Measurements from ENCODE around the gene CPNE4. TPM values are rescaled to one million over a fixed set of nuclear protein-coding genes. Genes with fewer than 3 reads are reported as not detected.

CPNE4 gene
- total RNA-seq, 1 donor from 2014 or later: 0.26 TPM

DNA sequence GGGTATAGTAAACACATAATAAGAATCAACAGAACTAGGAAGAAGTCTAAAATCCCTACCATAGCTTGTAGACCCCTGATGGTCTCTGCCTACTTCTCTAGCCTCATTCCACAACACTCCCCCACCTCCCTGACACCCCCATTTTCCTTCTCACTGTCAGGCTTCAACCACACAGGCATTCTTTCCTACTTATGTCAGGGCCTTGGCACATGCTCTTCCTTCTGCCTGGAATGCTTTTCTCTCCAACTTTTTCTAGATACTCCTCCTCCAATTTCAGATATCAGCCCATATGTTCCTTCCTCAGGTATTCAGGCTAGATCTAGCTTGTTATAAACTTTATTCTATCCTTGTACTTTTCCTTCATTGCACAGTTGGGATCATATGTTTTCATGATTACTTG, 426.1 kb downstream of the CPNE4 start:
- Histone ChIP-seq H3K36me3 (no peaks in the 10 kb centered on the region), H3K27ac (no peak overlapping the region), H3K27me3 (peaks cover 3% of the 10 kb centered on the region), H3K9me3 (no peaks in the 10 kb centered on the region), H3K4me1 (no peaks in the 10 kb centered on the region), H3K4me3 (no peak overlapping the region)
- TF ChIP-seq, protein P1, sequence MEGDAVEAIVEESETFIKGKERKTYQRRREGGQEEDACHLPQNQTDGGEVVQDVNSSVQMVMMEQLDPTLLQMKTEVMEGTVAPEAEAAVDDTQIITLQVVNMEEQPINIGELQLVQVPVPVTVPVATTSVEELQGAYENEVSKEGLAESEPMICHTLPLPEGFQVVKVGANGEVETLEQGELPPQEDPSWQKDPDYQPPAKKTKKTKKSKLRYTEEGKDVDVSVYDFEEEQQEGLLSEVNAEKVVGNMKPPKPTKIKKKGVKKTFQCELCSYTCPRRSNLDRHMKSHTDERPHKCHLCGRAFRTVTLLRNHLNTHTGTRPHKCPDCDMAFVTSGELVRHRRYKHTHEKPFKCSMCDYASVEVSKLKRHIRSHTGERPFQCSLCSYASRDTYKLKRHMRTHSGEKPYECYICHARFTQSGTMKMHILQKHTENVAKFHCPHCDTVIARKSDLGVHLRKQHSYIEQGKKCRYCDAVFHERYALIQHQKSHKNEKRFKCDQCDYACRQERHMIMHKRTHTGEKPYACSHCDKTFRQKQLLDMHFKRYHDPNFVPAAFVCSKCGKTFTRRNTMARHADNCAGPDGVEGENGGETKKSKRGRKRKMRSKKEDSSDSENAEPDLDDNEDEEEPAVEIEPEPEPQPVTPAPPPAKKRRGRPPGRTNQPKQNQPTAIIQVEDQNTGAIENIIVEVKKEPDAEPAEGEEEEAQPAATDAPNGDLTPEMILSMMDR (IDR thresholded peaks at IDR 0.05): no peak
- intact Hi-C loops (cut with DNase I): no loop called here
- no peak for DNase-seq
- no peak for ATAC-seq

DNA sequence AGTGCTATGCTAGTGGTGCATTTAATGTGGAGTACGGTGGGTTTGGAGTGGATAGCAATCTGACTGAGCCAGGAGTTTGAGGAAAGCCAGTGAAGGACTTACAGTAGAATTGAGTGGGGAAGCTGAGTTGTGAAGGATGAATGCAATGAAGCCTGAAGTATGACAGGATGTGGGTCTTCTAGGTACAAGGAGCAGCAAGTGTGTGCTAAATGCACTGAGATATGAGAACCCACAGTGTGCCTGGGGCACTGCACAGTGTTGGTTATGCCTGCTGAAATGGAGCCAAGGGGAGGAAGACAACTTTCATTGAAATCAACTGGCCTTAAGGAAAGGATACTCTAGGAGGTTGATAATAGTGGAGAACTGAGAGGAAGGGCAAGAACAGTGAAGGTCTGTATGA, 426.5 kb downstream of the CPNE4 start:
- no peak for ATAC-seq
- H3K4me1 ChIP-seq: no peaks in the 10 kb centered on the region

DNA sequence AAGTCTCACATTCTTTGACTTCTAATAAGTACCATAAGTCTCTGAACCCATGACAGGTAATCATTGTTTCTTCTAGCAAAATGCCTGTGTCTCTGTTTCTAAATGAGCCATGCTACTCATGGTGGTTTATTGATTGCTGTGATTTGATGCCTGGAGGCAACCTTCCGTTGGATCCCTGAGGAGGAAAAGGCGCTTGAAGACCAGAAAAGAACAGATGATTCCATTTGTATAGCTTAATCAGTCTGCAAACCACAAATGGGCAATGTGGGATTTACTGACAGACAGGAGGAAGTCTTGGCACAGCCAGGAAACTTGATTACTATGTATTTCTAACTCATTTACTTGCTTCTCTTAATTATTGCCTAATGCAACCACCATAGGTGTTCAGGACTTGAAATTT, 428.9 kb downstream of the CPNE4 start:
- Histone ChIP-seq H3K4me1 (no peaks in the 10 kb centered on the region), H3K4me3 (no peak overlapping the region), H3K9me3 (no peaks in the 10 kb centered on the region), H3K27me3 (no peaks in the 10 kb centered on the region), H3K27ac (no peak overlapping the region), H3K36me3 (no peaks in the 10 kb centered on the region)
- ATAC-seq (no peak), DNase-seq (no peak)
- TF ChIP-seq, protein P1 (IDR thresholded peaks at IDR 0.05): no peak
- intact Hi-C loops (cut with DNase I): no loop called here

More for the DNA sequence above, 426.5 kb downstream of the CPNE4 start:
- no peak overlapping the region for H3K27ac ChIP-seq
- H3K4me3 ChIP-seq: no peak overlapping the region
- no peaks in the 10 kb centered on the region for H3K27me3 ChIP-seq
- TF ChIP-seq, protein P1 (IDR thresholded peaks at IDR 0.05): no peak
- no peaks in the 10 kb centered on the region for H3K9me3 ChIP-seq
- intact Hi-C loops (cut with DNase I): no loop called here
- no peak for DNase-seq
- no peaks in the 10 kb centered on the region for H3K36me3 ChIP-seq

DNA sequence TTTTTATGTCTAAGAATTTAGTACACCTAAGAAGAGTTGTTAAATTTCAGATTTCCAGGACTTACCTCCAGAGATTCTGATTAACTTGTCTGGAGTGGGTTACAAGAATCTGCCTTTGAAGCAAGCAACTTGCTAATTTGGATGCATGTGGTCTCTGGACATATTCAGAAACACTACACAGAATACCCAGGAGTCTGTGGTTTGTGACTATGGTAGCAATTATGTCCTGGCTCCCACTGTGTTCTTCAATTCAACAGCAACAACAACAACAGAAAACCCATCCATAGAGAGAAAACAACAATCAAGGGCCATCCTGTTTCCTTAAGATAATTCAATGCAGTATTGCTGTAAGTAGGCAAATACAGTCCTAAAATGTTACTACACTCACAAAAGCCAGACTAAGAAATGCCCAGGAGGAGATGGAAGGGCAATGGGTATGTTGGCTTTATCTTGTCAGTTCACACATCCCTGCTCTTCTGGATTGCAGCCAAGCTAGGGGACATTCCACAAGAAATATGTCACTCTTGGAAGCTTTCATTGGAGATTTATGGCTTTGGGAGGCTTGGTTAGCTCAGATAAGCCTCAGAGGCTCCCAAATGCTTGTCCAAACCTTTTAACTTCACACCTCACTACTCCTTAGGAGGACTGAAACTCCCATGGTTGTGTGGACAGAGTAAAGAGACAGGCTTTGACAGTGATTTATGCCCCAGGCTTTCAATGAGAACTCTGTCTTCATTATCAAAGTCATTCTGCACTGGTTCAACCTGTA, 432.6 kb downstream of the CPNE4 start:
- H3K4me3 ChIP-seq: no peak overlapping the region
- H3K4me1 ChIP-seq: no peaks in the 10 kb centered on the region
- H3K9me3 ChIP-seq: no peaks in the 10 kb centered on the region
- ATAC-seq (no peak), DNase-seq (no peak)
- no peaks in the 10 kb centered on the region for H3K27me3 ChIP-seq
- intact Hi-C loops (cut with DNase I): no loop called here
- H3K36me3 ChIP-seq: no peaks in the 10 kb centered on the region
- no peak overlapping the region for H3K27ac ChIP-seq
- TF ChIP-seq, protein P1 (IDR thresholded peaks at IDR 0.05): no peak

GRCh38 chr3:131597816-131598215, 437.0 kb downstream of the CPNE4 start:
- Histone ChIP-seq H3K9me3 (no peaks in the 10 kb centered on the region), H3K36me3 (no peaks in the 10 kb centered on the region), H3K4me1 (no peaks in the 10 kb centered on the region), H3K27me3 (no peaks in the 10 kb centered on the region), H3K4me3 (no peak overlapping the region), H3K27ac (no peak overlapping the region)
- intact Hi-C loops (cut with DNase I): no loop called here
- ATAC-seq: no peak
- DNase-seq: no peak
- TF ChIP-seq, protein P1 (IDR thresholded peaks at IDR 0.05): no peak
